Testis (tissue), 2 donors: ENCODE data around the gene RIPOR3.

Experiments
- POLR2A ChIP-seq: fragments of 450-650 bp; IDR thresholded peaks from one replicate; pipeline ENCODE4 v1.6.1; 2017; ENCODE audit warnings: antibody characterized with exemption, mild to moderate bottlenecking, moderate library complexity
- TF ChIP-seq, protein P1 (sequence below), 3 experiments: fragments of 450-650 bp in 2 of 3; fragments of 200-600 bp in 1 of 3; sonication (generic) in 1 of 3; IDR thresholded peaks; one replicate each; pipeline ENCODE4 v1.5.1; 2016 to 2019; ENCODE audit warnings: antibody characterized with exemption in 3 of 3, mild to moderate bottlenecking in 2 of 3, moderate library complexity in 1 of 3

DNA sequence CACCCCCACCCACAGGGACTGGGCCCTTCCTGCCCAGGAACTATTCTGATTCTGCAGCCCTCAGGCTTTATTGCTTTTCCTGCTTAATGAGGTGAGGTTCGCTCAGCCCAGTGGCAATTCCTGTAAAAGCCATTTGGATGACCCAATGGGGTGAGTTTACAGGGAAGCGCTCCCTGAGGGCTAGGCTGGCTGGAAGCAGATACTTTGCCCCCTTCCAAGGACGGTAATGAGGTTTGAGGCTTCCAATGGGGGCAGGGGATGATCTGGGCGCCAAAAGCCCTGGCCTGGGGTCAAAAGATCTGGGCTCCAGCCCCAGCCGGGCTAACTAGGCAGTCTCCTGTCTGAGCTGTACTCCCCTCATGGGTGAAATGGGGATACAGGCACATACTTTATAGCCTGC lies 41.8 kb downstream of the RIPOR3 start:
- TF ChIP-seq, protein P1, sequence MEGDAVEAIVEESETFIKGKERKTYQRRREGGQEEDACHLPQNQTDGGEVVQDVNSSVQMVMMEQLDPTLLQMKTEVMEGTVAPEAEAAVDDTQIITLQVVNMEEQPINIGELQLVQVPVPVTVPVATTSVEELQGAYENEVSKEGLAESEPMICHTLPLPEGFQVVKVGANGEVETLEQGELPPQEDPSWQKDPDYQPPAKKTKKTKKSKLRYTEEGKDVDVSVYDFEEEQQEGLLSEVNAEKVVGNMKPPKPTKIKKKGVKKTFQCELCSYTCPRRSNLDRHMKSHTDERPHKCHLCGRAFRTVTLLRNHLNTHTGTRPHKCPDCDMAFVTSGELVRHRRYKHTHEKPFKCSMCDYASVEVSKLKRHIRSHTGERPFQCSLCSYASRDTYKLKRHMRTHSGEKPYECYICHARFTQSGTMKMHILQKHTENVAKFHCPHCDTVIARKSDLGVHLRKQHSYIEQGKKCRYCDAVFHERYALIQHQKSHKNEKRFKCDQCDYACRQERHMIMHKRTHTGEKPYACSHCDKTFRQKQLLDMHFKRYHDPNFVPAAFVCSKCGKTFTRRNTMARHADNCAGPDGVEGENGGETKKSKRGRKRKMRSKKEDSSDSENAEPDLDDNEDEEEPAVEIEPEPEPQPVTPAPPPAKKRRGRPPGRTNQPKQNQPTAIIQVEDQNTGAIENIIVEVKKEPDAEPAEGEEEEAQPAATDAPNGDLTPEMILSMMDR (IDR thresholded peaks at IDR 0.05): no peak
- TF ChIP-seq POLR2A: no peak
